GM18505 (cell line): ENCODE results near the gene ASB18.

Experiments used
- ATAC-seq: cut with Tn5 transposase; IDR thresholded peaks from one replicate; pipeline ENCODE4 v1.9.1; 2021; ENCODE audit not compliant: unreplicated experiment
- POLR2A ChIP-seq: IDR thresholded peaks from 4 replicates; pipeline ENCODE4 v1.6.1; 2011; ENCODE audit warnings: borderline replicate concordance; ENCODE audit not compliant: insufficient read depth, insufficient read length; ENCODE audit errors: extremely low read depth

ASB18 gene

DNA sequence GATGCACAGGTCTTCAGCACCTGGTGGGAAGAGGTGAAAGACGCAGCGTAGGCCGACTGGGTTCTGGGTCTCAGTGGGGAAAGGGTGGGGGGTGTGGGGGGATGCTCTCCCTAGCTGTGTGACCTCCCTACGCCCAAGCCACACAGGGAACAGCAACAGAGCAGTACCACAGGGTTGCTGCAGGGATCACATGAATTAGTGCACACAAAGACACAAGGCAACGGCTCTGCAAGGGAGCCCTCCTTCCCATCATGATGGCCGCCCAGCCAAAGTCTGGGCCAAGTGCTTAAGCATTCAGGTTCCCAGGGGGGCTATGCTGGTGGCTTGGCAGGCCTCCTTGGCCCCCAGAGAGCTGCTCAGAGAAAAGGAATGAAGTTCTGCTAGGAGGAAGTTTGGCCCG lies 67.8 kb downstream of the ASB18 start:
- no peak for TF ChIP-seq POLR2A
- no peak for ATAC-seq

DNA sequence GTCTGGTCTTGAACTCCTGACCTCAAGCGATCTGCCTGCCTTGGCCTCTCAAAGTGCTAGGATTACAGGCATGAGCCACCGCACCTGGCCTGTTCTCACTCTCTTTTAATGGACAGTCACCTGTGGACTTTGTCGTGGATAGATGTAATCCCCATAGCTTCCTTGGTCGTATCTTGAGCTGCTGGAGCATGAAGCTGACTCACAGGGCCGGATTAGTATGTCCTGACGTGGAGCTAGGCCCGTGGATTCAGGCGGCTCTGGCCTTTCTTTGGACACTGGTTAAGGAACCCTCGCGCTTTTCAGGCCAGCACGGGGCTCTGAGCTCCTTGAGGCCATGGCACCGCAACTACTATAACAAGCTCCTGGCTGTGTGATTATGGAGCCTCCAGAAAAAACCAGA lies 68.5 kb downstream of the ASB18 start:
- no peak for TF ChIP-seq POLR2A
- ATAC-seq = no peak

DNA sequence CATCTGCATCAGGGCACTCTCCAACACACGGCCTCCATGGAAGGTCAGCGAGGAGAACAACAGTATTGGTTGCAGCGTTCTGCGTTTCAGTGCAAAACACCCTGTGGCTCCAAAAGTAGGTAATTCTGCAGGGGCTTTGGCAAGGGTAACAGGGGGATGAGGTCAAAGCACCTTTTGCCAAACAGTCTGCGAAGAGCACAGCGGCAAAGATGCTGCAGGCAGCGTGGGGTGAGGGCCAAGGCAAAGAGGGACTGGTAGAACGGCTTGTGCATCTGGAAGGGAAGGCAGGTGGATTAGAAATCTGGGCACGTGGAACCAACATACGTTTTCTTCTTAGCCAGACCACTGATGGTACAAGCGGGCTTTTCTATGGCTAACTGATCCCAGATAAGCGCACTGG lies 69.4 kb downstream of the ASB18 start:
- no peak for ATAC-seq

DNA sequence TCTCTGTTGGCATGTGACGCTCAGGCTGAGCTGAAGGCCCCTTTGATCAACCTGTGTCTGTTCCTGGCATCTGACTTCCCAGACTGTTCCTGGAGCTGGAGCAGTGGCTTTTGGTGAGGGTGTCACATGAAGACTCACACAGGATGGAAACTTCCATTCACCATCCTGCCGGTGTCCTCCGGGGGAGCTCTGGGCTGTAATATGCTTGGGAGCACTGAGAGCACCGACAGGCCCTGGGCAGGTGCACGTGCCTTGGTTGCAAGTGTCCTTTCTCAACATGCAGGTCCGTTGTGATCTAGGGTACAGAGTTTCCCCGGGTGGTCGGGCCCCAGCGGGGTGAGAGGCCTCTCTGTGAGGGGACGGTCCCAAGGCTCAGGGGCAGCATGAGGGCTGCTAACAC lies 71.2 kb downstream of the ASB18 start:
- no peak for ATAC-seq
- TF ChIP-seq POLR2A = no peak

More for the DNA sequence above, 69.4 kb downstream of the ASB18 start:
- TF ChIP-seq POLR2A = no peak

DNA sequence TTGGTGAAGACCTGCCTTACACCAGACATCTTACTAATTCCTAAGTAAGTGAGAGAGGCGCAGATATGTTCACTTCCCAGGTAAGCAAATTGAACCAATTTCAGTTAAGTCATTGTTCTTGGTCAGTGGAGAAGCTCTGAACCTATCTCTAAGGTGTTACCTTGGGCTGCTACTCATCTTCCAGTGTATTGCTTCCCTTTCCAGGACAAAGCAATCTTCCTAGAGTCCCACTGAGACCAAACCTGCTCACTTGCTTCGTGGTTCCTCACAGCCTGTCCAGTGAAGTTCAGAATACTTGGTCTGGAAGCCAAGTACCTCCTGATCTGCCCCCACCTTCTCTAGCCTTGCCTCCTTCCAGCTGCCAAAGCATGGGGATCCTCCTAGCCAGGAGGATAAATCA lies 73.5 kb downstream of the ASB18 start:
- no peak for TF ChIP-seq POLR2A
- no peak for ATAC-seq

DNA sequence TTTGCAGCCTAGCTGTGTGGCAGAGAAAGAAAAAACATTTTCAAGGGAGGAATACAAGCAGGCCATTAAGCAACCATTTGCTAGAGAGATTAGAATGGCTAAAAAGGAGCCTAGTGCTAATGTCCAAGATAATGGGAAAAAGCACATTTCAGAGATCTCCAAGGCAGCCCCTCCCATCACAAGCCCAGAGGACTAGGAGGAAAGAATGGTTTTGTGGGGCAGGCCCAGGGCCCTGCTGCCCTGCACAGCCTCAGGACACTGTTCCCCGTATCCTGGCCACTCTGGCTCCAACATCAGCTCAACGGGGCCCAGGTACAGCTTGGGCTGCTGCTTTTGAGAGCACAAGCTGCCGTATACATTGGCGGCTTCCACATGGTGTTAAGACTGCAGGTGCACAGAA lies 79.5 kb downstream of the ASB18 start:
- no peak for TF ChIP-seq POLR2A

DNA sequence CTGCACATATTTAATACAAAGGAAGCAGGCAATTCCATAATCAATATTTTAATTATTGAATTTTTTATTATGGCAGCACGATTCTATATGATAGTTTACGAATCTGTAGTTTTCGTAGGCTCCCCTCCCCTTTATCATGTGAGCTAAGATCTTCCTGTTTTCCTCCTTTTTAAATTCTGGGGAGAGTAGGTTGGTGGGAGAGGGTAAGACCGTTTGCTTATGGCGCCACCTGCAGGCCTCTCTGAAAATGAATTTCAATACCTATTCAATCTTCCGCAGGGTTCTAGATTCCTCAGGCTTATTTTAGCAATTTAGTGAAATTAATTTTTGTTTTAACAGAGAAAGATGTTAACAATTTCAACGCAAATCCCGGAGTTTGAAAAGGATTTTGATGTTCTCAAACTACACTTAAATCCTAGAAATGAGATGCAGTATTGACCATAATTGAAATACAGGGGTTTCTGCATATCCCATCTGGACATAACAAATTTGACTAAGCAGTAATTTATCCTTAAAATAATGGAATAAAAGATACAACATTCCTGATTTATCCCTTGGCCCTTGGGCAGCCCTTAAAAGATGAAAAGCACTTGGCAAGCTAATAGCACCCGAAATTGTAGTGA lies 83.3 kb downstream of the ASB18 start:
- ATAC-seq = no peak
- TF ChIP-seq POLR2A = no peak

More for the DNA sequence above, 79.5 kb downstream of the ASB18 start:
- ATAC-seq = no peak

DNA sequence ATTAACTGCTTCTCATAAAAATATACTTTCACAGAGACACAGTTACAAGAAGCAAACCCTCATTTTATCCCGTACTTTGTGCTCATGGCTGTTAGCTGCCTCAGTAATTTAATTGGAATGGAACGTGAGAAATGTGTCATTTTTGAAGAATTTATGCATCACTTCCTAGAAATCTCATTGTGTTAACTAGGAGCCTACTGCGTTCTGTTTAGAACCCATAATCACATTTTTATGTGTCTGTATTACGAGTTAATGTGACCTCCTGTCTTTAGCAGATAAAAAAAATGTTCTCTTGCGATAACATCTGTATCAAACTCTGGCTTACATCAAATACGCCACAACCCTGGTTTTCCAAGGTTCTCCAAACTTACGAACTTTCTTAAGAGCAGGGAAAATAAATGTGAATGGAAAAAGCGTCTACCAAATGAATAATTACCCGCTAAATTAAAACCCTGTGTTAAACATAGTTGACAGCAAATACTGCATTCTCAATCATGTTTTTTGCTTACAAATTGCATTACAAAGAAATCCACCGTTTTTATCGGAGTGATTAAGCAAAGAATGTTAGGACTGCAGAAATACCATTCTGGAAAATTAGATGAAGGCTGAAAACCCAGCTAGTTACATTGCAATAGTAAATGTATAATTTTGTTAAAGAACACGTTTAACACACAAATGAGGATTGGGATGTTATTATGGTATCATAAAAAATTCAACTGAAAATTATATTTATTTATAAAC lies 84.0 kb downstream of the ASB18 start:
- ATAC-seq = no peak
- no peak for TF ChIP-seq POLR2A

DNA sequence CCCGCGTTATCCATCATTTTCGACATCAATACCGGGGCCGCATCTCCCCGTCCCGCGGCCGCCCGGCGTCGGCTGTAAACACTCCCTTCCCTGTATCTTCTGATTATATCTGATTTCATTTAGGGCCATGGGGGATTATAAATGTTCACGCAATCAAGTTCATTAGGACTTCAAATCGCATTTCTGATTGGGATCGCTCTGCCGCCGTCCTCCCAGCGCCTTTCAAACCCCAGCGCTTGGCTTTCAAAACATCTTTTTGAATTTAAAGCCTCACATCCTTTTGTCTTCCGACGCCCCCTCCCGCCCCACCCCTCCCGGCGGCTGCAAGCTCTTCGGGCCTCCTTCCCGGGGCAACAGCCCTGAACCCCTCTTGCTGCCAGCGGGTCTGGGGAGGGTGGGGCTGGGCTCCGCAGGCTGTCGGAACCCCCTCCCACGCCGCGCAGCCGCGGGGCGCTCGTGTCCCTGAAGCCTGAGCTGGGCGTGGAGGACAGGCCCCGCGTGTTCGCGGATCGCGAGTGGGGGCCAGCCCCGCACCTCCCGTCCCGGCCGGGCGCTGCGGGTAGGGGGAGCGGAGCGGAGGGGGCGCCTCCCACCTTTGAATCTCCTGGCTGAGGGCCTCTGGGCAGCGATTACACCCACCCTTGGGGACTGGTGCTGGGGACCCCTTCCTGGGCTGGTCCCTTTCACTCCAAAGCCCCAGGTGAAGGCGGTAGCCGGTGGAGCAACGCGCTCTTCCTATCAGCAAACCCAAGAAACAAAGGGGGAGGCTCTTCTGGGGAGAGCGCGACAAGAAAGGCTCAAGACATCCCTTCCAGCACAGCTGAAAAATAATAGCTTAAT lies 84.8 kb downstream of the ASB18 start:
- no peak for ATAC-seq
- no peak for TF ChIP-seq POLR2A

DNA sequence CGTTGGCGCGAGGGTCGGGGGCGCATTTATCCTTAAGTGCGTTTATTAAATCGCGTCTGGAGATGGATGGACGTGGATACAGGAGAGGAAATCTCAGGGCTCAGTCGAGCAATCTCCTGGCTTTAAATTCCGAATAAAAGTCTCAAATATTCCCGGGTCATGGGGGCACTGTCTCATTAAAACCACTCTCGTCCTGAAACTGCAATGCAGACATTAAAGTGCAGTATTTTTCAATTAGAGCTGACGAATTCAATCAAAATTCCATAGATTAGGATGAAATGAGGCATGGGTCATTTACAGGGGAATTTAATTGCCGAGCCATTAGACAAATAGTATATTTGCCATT lies 85.3 kb downstream of the ASB18 start:
- no peak for ATAC-seq
- no peak for TF ChIP-seq POLR2A

DNA sequence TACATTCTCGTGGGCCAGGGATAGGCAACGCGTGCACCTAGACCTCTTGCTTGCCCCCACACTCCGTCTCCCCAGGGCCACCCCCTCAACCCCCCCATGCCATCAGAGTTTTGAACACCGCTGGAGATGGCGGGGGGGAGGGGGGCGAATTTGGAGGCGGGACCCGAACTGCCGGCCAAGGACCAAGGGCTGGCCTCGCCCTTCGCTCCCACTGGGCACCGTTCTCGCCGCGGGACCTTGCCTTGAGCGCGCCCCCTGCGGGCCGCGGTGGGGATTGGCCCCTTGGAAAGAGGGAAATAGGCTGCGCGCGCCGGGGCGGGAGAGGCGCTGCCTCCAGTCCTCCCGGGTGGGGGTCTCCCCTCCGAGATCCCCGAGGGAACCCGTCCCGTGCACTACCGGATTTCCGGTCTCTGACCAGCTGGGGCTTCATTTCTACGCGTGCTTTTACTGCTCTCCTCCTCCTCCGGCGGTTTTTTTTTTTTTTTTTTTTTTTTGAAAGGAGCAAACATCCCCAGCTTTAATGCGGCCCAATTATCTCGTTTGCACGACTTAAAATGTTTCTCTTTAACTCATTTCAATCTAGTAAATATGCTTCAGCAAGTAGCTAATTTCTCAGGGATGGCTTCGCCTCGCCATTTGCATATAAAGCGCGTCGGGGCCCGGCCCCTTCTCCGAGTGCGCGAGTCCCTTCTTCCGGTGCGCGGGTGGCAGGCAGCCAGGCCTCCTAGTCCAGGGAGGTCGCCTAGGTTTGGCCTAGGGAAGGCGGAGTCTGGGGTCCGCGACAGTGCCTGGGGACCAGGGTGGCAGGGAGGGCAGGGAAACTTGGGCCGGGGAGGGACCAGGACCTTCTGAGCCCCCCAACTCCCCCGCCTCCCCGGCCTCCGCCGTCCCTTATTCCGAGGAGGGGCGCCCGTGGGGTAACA lies 86.0 kb downstream of the ASB18 start:
- no peak for ATAC-seq
- no peak for TF ChIP-seq POLR2A

DNA sequence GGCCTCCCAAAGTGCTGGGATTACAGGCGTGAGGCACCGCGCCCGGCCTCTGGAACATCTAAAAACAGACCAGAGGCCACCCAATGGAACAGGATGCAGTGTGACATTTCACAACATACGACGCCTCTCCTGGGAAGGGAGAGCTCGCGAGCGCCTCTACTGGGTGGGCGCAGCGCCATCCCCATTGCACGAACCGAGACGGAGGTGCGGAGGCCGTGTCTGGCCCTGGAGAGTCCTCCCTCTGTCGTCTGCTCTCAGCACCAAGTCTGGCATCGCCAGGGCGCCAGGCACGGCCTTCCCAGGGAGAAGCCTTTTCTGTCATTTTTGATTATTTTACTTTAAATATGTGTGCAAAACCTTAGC lies 86.6 kb downstream of the ASB18 start:
- TF ChIP-seq POLR2A = no peak
- ATAC-seq = no peak

DNA sequence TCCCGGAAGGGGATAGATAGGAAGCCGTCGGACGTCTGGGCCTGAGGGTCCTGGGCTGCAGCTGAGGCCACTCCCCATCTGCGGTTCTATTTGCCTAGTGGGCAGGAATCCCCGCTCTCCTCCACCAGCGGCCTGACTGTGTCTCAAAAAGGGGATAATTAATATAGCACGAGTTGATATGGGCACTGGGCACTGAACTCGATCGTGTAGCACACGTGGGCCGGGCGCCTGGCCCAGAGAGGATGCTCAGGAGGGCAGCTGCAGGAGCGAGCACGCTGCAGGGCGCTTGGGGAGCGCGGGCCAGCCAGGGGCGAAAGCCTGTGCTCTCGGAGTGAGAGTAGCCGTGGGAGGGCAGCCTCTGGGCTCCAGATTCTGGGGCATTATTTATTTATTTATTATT lies 87.3 kb downstream of the ASB18 start:
- no peak for TF ChIP-seq POLR2A
- ATAC-seq = no peak
